GM19467 (cell line): ENCODE measurements around the gene ANKRD63.

ENCODE experiments used
- ATAC-seq: cut with Tn5 transposase; IDR thresholded peaks from one replicate; pipeline ENCODE4 v1.9.1; 2021; ENCODE audit warnings: mild to moderate bottlenecking, moderate library complexity; ENCODE audit not compliant: unreplicated experiment

The ANKRD63 gene

GRCh38 chr15:40296561-40297230 lies 13.8 kb upstream of the ANKRD63 start:
- no peak for ATAC-seq

GRCh38 chr15:40295877-40296560 lies 13.2 kb upstream of the ANKRD63 start:
- no peak for ATAC-seq

DNA sequence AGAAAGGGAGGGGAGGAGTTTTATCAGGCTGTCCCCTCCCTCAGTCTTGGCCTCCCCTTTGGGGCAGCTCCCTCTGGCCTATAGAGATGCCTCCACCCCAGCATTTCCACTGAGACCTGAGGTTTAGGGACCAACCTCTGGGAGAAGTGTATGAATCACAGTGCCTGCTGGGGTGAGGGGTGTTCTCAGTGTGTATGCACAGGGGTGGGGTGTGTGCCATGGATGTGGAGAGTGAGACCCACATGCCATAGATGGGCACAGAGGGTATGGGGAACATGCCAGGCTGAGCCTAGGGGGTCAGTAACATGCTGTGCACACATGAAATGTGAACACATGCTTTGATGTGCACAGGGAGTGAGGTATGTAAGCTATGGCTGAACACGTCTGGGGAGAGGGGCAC lies 12.4 kb upstream of the ANKRD63 start:
- ATAC-seq: no peak

DNA sequence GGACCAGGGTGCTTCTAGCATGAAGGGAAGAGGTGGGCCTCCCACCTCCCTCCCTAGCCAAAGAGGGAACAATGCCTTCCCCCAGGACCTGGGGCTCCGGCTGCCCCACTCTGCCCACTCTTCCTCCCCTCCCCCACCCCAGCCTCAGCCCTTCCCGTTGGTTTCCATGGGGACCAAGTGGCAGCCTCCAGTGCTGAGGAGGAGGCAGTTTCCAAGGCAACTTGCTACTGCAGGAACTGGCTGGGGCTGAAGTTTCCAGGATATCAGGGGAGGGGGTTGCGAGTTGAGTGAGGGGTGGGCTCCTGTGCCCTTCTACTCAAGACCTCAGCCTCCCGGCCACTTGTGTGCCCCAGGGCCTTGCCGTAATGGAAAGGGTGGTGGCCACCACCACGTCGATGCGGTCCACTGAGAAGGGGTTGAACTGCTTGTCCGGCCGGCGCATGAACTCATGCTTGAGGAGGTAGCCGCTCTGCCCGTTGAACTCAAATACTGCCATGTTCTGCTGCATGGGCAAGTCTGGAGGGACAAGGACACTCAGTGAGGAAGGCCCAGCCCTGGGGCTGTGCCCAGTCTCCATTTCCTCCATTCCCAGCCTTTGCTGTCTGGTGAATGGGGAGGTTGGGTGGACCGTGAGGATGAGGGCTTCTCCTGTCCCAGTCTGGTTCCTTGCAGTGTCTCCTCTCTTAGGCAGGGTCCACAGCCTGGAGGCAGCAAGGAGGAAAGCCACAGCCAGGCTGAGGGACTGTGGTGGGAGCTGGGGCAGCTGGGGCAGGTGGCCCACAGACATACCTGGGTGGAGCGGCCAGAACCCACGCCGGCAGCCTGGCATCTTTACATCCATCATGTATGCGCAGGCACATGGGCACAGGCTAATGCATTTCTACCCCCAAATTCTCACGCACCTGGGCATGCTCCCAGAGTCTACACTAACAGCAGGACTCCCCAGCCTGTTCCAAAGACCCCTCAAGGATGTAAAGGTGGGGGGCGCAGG lies 11.3 kb upstream of the ANKRD63 start:
- ATAC-seq: no peak

DNA sequence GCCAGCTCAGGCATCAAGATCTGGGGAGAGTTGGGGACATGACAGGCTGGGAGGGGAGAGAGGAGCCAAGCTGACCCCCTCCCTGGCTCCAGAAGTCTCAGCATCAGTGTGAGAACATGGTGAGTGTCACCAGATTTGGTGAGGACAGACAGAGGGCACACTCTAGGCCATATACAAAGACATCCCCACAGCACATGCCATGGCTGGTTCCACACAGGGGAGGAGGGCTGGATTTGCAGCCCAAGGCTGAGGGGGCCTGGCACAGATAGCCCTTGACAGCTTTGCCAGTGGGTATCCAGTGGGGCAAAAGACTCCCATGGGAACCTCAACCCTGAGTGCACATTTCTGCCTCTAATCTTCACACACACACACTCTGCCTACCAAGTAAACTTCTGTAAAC lies 10.1 kb upstream of the ANKRD63 start:
- ATAC-seq: no peak

DNA sequence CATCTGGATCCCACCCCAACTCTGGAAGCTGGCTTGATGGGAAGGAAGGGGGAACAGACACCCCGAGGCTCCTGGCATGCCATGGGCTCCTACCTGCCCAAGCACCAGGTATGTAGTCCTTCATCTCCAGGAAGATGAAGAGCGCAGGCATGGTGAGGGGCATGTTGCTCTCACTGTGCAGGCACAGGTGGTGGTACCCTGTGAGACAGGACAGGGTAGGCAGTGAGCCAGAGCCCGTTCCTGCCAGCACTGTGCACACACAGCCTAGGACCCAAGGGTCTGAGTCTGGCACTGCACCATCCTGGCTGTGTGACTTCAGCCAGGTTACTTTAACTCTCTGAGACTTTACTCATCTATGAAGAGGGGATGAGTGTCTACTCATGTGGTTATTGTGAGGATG lies 9.4 kb upstream of the ANKRD63 start:
- ATAC-seq: no peak

DNA sequence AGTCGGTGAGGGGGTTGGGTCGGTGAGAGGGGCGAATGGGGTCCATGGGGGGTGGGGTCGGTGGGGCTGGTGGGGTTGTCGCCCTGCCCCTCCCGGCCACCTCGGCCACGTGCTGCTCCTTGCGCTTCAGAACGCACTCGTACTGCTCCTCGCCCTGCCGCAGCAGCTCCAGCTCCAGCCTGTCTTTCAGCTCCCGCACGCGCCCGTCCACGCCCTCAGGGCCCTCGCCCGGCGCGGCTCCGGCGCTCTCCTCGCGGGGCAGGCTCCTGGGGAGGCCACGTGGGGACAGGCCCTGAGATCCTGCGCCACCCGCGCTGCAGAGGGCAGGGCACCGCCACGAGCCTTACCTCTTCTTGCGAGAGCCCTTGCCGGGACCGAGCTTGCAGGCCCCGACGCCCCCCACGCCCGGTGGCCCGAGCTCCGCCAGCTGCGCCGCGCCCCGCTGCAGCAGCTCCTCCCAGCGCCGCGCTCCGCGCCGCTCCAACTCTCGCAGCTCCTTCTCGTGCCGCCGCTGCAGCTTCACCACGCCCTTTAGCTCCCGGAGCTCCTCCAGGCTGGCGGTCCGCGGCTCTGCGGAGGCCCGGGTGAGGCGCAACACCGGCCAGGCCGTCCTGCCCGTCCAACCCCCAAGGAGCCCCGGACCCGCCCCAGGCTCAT lies 8.2 kb upstream of the ANKRD63 start:
- ATAC-seq: no peak

GRCh38 chr15:40290545-40290917 lies 7.7 kb upstream of the ANKRD63 start:
- no peak for ATAC-seq

DNA sequence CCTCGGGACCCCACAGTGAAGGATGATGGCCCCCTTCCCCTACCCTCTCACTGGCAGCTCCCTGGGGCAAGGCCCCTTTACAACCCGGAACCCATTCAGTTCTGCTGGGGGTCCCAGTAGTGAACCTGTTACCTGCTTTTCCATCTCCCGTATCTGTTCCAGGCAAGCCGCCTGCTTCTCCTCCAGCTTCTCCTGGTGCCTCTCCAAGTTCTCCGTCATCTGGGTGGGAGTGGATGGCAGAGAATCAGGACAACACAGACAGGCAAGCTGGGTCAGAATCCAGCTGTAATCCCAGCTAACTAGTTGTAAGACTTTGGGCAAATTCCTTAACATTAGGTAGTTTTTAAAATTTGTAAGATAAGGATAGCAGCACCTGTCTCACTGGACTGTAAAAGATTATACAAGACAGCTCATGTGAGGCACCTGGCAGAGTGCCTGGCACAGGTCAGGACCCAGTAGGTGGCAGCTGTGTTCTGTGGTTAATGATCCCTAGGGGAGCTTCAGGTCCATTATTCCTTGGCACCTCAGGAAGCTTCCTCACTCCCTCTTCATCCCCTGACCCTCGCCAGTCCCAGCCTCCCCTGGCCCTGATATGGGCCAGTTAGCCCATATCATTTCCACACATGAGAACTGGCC lies 6.4 kb upstream of the ANKRD63 start:
- ATAC-seq: no peak

- no peak for ATAC-seq
Measured at GRCh38 chr15:40287968-40288367, 5.1 kb upstream of the ANKRD63 start.

DNA sequence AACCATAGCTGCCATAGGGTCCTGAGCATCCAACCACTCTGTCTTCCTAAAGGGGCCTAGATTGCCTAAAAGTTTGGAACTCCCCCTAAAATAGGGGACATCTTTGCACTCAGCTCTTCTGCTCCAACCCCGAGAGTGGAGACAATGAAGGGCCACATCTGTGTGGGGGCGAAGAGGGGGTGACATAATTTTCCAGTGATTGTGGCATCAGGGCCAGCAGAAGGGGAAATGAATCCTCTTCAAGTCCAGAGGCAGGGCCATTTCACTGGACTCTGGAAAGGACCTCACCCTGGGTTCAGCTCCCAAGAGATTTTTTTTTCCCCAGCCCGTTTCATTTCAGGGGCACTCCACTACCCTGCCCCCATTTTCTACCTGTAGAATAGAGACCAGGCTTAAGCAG lies 4.6 kb upstream of the ANKRD63 start:
- ATAC-seq: no peak

DNA sequence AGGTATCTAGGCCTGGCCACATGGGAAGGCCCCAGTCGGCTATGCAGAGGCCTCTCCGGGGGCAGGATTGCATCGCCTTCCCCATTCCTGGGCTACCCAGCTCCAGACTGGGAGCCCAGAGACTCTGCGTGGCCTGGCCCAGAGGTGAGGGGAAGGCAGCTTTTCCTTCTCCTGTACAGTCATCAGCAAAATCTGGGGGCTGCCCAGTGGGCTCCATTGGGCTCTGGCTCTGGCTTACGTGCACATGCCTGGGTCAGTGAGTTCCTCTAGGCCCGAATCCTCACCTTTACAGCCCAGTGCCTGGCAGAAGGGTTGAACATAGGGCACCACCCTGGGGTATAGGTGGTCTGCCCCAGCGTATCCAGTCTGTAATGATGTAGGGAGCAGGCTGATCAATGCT lies 3.9 kb upstream of the ANKRD63 start:
- no peak for ATAC-seq

DNA sequence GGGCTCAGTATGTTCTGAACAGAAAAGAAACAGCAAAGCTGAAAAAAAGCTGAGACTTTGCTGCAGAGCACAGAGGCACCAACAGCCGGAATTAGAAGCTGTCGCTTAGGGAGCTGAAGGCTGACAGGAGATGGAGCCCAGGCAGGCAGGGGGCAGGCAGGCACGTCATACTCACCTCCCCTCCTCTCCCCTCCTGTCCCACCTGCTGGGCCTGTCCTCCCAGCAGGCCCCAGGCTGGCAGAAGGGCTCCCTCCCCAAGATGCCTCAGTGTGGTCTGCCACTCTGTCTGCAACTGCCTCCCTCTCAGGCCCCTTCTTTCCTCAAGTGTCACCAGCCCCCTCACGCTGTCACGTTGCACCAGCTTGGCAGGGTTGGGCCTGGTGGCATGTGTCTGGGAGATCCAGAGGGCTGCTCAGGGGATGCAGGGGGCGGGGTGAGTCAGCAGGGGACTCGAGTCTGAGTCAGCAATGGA lies 3.2 kb upstream of the ANKRD63 start:
- no peak for ATAC-seq

DNA sequence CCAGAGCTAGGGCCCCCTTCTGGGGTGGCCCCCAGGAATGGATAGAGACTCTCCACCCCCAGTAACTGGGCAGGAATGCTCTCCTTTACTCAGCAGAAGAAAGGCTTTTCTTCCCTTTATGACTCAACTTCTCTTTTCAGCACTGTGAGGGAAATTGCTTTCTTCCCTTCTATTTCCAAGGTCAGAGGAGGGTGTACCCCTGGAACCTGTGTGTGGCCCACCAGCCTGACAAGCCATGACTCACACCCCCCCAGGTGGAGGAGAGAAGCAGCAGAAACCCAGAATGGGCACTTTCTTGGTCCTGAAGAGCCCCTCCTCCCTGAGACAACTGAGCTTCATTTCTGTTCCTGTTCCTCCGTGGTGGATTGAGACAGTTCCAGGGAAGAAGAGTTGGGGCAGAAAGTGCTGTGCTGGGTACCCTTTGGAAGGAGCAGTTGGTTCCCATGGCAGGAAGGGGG lies 2.7 kb upstream of the ANKRD63 start:
- ATAC-seq: no peak

- no peak for ATAC-seq
Measured at GRCh38 chr15:40285151-40285550, 2.3 kb upstream of the ANKRD63 start.

DNA sequence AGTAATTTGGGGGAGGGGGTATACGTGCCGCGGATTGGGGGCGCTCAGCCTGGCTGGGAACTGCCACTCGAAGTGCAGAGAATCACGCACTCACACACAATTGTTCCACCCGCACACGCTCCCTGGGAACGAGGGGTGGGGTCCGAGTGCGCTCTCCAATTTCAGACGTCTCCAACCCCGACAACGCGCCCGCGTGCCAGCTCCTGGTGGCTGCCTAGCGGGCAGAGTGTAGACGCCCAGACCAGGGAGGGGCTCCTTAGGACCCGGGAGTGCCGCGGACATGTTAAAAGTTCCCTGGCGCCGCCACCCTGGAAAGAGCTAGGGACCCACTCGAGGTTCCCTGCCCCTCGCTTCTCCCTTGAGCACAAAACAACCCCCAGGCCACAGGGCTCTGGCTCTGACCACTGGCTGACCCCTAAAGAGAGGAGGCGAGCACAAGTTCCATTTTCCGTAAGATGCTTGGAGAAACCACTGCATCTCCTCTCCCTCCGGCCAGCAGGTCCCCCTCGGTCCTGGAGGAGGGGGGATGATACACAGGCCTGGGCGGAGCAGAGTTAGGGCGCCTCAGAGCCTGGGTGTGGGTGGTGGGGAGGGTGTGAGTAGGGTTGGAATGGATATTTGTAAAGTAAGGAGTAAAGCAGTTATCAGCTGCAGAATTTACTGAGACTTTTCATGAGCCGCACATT lies 894 bp upstream of the ANKRD63 start:
- ATAC-seq: no peak

GRCh38 chr15:40282147-40282868 lies 556 bp downstream of the ANKRD63 start:
- ATAC-seq: no peak

- no peak for ATAC-seq
Measured at GRCh38 chr15:40281801-40282146, 1.1 kb downstream of the ANKRD63 start.

GRCh38 chr15:40281057-40281800 lies 1.6 kb downstream of the ANKRD63 start:
- no peak for ATAC-seq
